Left ventricle myocardium inferior (tissue), 1 donor: ENCODE measurements around the gene GARIN3. TPM values are rescaled to one million over a fixed set of nuclear protein-coding genes. Genes with fewer than 3 reads are reported as not detected.

Experiments used
- DNase-seq: peaks from one replicate; pipeline ENCODE4 v3.0.0-alpha.2; 2020
- H3K27ac ChIP-seq: fragments of 200-600 bp; replicated peaks from 2 replicates; pipeline ENCODE4 v1.8.0; 2021
- H3K27me3 ChIP-seq: fragments of 200-600 bp; 2 replicates; pipeline ENCODE4 v1.8.0; 2021; ENCODE audit warnings: low read depth
- H3K36me3 ChIP-seq: fragments of 200-600 bp; 2 replicates; pipeline ENCODE4 v1.8.0; 2021
- H3K4me1 ChIP-seq: fragments of 200-600 bp; 2 replicates; pipeline ENCODE4 v1.8.0; 2021
- H3K4me3 ChIP-seq: fragments of 200-600 bp; 2 replicates; pipeline ENCODE4 v1.8.0; 2021; ENCODE audit warnings: mild to moderate bottlenecking, moderate library complexity
- H3K9me3 ChIP-seq: fragments of 200-600 bp; replicated peaks from 2 replicates; pipeline ENCODE4 v1.8.0; 2021
- intact Hi-C: fragments of 100-400 bp; cut with micrococcal nuclease; formaldehyde crosslinking; loops from one replicate; pipeline ENCODE4 v1.11.0; 2022
- total RNA-seq: library from RNA; stranded (reverse); fragmentation: NEBNext Ultra II Directional; extraction: Animal tissue kit (Norgen Biotek cat#: 25700); gene quantifications from one replicate; pipeline ENCODE4 v1.2.1, GENCODE V29; 2021
- TF ChIP-seq, protein P1 (sequence below): fragments of 200-600 bp; IDR thresholded peaks from 2 replicates; pipeline ENCODE4 v1.8.0; 2021; ENCODE audit warnings: antibody characterized with exemption, mild to moderate bottlenecking, borderline replicate concordance
- donor health status: DM: no; HTN: yes; CAD: no; lungs with severe emphysema.

GARIN3 gene
- total RNA-seq, 1 donor from 2014 or later = not detected

DNA sequence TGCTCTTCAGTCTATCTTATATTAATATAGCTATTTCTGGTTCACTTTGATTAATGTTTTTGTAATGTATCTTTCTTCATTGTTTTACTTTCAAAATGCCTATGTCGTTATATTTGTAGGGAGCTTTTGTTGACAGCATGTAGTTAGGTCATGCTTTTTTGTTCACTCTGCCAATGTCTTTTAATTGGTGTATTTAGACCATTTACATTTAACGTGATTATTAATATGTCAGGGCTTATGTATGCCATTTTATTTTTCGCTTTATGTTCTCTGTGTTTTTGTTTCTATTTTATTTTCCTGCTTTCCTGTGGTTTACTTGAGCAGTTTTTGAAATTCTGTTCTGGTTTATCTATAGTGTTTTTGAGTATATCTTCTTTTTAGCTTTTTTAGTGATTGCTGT lies 10.8 kb downstream of the GARIN3 start:
- no peaks in the 10 kb centered on the region for H3K36me3 ChIP-seq
- DNase-seq = no peak
- peaks cover 8% of the 10 kb centered on the region for H3K27me3 ChIP-seq
- no peaks in the 10 kb centered on the region for H3K4me1 ChIP-seq
- intact Hi-C loops = no loop called here
- TF ChIP-seq, protein P1, sequence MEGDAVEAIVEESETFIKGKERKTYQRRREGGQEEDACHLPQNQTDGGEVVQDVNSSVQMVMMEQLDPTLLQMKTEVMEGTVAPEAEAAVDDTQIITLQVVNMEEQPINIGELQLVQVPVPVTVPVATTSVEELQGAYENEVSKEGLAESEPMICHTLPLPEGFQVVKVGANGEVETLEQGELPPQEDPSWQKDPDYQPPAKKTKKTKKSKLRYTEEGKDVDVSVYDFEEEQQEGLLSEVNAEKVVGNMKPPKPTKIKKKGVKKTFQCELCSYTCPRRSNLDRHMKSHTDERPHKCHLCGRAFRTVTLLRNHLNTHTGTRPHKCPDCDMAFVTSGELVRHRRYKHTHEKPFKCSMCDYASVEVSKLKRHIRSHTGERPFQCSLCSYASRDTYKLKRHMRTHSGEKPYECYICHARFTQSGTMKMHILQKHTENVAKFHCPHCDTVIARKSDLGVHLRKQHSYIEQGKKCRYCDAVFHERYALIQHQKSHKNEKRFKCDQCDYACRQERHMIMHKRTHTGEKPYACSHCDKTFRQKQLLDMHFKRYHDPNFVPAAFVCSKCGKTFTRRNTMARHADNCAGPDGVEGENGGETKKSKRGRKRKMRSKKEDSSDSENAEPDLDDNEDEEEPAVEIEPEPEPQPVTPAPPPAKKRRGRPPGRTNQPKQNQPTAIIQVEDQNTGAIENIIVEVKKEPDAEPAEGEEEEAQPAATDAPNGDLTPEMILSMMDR = no peak
- H3K4me3 ChIP-seq = no peak overlapping the region
- no peak overlapping the region for H3K27ac ChIP-seq
- H3K9me3 ChIP-seq = no peaks in the 10 kb centered on the region

DNA sequence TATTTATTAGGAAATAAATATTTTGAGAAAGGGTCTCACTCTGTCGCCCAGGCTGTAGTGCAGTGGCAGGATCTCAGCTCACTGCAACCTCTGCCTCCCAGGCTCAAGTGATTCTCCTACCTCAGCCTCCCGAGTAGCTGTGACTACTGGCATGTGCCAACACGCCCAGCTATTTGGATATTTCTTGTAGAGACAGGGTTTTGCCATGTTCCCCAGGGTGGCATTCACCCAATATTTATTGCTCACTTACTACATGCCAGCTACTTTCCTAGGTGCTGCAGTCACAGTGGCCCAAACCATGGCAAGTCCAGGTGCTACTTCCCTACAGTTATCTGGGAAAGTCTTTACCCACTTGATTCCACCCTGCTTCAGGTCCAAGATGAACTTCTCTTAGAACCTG lies 15.1 kb downstream of the GARIN3 start:
- TF ChIP-seq, protein P1 = no peak
- intact Hi-C loops = no loop called here
- no peak for DNase-seq
- Histone ChIP-seq H3K9me3 (no peaks in the 10 kb centered on the region), H3K27ac (no peak overlapping the region), H3K4me1 (peaks cover 7% of the 10 kb centered on the region), H3K27me3 (peaks cover 8% of the 10 kb centered on the region), H3K4me3 (no peak overlapping the region), H3K36me3 (no peaks in the 10 kb centered on the region)

DNA sequence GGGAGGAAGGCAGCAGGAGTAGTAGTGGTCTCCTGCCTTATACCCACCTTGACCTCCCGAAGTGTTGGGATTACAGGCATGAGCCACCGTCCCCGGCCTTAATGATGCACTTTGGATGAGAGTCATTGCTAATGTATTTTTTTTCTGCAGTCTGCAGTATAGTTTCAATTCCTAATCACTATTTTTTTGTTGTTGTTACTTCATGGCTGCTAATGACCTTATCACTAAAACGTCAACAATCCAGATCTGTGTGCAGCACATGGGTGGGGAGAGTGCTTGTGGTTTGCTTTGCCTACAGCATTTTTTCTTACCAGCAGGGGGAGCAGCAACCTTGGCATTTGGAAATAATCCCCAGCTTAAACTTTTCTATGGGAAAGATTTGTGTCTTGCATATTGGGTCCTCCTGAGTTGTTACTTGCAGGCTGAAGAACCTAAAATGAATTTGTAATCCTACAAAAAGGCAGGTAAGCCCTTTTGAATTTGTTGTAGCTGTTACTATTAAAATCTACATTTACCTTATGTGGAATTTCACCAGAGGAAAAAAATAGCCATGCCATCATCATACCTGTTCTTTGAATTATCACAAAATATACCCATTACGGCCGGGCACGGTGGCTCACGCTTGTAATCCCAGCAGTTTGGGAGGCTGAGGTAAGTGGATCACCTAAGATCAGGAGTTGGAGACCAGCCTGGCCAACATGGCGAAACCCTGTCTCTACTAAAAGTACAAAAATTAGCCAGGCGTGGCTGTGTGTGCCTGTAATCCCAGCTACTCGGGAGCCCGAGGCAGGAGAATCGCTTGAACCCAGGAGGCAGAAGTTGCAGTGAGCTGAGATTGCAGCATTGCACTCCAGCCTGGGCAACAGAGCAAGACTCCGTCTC lies 17.1 kb downstream of the GARIN3 start:
- Histone ChIP-seq H3K27me3 (peaks cover 8% of the 10 kb centered on the region), H3K4me3 (no peak overlapping the region), H3K4me1 (peaks cover 8% of the 10 kb centered on the region), H3K27ac (no peak overlapping the region), H3K9me3 (no peaks in the 10 kb centered on the region), H3K36me3 (no peaks in the 10 kb centered on the region)
- DNase-seq = no peak
- intact Hi-C loops = no loop called here
- TF ChIP-seq, protein P1 = peak; percentile 89

DNA sequence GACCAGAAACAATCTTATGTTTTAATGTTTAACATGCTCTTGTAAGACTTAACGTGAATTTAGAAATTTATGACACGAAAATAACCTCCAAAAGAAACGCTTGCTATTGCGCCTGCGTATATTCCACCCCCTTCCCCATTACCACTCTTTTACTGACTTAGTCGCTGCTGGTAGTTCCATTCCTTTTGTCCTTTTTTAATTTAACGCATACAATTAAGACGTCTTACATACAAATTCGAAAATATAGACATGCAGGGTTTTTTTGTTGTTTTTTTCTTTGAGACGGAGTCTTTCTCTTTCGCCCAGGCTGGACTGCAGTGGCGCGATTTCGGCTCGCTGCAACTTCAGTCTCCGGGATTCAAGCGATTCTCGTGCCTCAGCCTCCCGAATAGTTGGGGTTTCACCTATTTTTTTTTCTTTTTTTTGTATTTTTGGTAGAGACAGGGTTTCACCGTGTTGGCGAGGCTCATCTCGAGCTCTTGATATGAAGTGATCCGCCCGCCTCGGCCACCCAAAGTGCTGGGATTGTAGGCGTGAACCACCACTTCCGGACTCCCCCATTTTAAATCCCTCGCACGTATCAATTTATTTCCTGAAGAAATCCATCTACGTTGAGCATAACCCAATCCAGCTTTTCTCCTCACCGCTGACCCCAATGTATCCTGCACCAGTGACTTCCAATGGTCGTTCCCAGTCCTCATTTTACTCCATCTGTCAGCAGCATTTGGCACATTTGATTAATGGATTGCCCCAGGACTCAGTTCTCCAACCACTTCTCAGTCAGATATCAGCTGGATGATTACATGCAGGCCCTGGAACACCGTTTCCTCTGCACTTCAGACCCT lies 22.7 kb downstream of the GARIN3 start:
- TF ChIP-seq, protein P1 = no peak
- peak; percentile 51 for DNase-seq
- peaks cover 10% of the 10 kb centered on the region for H3K36me3 ChIP-seq
- H3K4me3 ChIP-seq = peak overlapping the region; percentile 98
- H3K4me1 ChIP-seq = peaks cover 34% of the 10 kb centered on the region
- H3K27me3 ChIP-seq = no peaks in the 10 kb centered on the region
- intact Hi-C loops = no loop called here
- H3K9me3 ChIP-seq = no peaks in the 10 kb centered on the region
- H3K27ac ChIP-seq = peak overlapping the region; percentile 98

DNA sequence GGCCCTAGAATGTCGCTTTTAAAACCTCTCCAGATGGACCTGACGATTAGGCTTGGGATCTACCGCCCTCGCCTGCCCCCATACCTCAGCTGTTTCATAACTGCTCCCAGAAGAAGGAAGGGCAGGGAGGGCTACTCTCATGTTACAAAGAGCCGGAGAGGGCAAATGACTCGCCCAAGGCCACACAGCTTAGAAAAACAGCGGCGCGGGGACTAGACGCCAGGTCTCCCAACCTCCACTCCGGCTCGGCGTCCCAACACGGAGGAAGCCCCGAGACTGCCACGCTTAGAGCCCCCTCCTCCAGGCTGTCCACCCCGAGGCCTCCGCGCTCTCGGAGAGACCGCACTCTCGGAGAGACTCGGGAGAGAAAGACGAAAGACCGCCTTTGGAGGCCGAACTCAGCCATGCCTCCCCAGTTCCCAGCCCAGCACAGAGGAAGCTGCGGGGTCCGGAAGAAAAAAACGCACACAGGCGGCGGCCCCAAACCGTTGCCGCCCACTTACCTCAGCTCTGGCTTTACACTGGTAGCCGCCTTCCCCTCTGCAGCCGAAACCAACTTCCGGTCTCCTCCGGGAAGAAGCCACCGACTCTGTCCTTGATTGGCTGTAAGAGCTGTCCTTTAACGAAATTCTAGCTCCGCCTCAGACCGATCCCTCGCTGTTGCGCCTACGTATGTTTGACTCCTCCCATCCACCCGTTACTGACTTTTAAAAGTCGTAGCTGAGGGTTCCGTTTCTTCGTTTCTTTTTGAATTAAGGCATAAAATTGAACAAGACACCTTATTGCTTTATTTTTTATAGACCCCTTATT lies 23.5 kb downstream of the GARIN3 start, which contains the start of gene MED7:
TSS of gene MED7 (minus strand) at position 549 of the 810 bp plus-strand sequence. CDS start 3,434 bp downstream, outside the sequence.
- H3K4me3 ChIP-seq = peak within 1 kb of the TSS; percentile 98
- TF ChIP-seq, protein P1 = no peak
- intact Hi-C loops = no loop called here
- H3K4me1 ChIP-seq = peaks cover 31% of the 10 kb centered on the region
- no peaks in the 10 kb centered on the region for H3K27me3 ChIP-seq
- peak; percentile 88 for DNase-seq
- peak within 1 kb of the TSS; percentile 98 for H3K27ac ChIP-seq
- H3K36me3 ChIP-seq = peaks cover 18% of the 10 kb centered on the region
- no peaks in the 10 kb centered on the region for H3K9me3 ChIP-seq
